ENCODE results near the gene ERAP2.

- TF ChIP-seq POLR2AphosphoS5 (IDR thresholded peaks at IDR 0.05; ENCODE audit: borderline replicate concordance, low read depth, low read length) (no peak), EZH2 (IDR thresholded peaks at IDR 0.05) (no peak)
Observed at GRCh38 chr5:96903300-96903699, 27.0 kb downstream of the ERAP2 start.
